Measurements from ENCODE around the gene IFI35.

The IFI35 gene

DNA sequence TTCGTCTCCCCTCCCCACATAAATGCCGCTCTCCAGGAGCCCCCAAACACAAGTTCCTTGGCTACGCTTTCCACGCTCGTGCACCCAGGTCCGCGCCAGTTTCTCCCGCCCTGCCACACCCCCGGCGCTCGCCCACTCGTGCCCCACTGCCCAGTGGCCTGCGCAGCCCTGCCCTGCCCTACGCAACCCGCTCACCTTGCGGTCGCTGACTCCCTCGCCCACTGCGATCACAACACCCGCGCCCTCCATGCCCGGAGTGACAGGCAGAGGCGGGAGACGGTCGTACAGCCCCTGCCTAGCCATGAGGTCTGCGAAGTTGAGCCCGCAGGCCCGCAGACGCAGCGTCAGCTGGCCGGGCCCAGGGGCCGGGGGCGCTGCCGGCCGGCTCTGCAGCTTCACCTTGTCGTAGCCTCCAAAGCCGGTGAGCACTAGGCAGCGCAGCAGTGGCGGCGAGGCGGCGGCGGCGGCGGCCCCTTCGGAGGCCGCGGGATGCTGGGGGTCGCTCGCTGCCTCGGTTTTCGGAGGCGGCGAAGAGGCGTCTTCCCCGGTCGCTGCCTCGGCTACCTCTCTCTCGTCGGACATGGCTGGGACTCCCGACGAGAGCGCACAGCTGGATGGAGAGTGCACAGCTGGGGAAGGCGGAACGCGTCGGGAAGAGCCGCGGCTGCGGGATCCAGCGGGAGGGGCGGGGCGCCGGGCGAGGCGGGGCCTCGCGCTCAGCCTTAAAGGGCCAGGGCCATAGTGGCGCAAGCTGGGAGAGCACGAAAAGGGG lies 15.3 kb downstream of the IFI35 start, which contains the start of gene VAT1 (continued):
- TF ChIP-seq ZNF777 (tag by site-specific recombination; IDR thresholded peaks at IDR 0.05; ENCODE audit: borderline replicate concordance) = peak; percentile 47; the same call in 1 of the 2 replicates
- TF ChIP-seq, protein P1, sequence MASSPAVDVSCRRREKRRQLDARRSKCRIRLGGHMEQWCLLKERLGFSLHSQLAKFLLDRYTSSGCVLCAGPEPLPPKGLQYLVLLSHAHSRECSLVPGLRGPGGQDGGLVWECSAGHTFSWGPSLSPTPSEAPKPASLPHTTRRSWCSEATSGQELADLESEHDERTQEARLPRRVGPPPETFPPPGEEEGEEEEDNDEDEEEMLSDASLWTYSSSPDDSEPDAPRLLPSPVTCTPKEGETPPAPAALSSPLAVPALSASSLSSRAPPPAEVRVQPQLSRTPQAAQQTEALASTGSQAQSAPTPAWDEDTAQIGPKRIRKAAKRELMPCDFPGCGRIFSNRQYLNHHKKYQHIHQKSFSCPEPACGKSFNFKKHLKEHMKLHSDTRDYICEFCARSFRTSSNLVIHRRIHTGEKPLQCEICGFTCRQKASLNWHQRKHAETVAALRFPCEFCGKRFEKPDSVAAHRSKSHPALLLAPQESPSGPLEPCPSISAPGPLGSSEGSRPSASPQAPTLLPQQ (tag by site-specific recombination; IDR thresholded peaks at IDR 0.05) = peak; percentile 53; the same call in 1 of the 2 replicates
- TF ChIP-seq KLF10 (tag by site-specific recombination; IDR thresholded peaks at IDR 0.05) = peak; percentile 94
- peak; percentile 74 for TF ChIP-seq SP2 (tag by site-specific recombination; IDR thresholded peaks at IDR 0.05)
- TF ChIP-seq, protein P2, sequence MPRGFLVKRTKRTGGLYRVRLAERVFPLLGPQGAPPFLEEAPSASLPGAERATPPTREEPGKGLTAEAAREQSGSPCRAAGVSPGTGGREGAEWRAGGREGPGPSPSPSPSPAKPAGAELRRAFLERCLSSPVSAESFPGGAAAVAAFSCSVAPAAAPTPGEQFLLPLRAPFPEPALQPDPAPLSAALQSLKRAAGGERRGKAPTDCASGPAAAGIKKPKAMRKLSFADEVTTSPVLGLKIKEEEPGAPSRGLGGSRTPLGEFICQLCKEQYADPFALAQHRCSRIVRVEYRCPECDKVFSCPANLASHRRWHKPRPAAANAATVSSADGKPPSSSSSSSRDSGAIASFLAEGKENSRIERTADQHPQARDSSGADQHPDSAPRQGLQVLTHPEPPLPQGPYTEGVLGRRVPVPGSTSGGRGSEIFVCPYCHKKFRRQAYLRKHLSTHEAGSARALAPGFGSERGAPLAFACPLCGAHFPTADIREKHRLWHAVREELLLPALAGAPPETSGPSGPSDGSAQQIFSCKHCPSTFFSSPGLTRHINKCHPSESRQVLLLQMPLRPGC (tag by site-specific recombination; IDR thresholded peaks at IDR 0.05) = peak; percentile 13; the same call in 1 of the 2 replicates
- TF ChIP-seq ZNF610 (tag by site-specific recombination; IDR thresholded peaks at IDR 0.05; ENCODE audit: borderline replicate concordance) = no peak
- no peak for TF ChIP-seq ZNF521 (tag by site-specific recombination; IDR thresholded peaks at IDR 0.05)
- TF ChIP-seq, protein P3, sequence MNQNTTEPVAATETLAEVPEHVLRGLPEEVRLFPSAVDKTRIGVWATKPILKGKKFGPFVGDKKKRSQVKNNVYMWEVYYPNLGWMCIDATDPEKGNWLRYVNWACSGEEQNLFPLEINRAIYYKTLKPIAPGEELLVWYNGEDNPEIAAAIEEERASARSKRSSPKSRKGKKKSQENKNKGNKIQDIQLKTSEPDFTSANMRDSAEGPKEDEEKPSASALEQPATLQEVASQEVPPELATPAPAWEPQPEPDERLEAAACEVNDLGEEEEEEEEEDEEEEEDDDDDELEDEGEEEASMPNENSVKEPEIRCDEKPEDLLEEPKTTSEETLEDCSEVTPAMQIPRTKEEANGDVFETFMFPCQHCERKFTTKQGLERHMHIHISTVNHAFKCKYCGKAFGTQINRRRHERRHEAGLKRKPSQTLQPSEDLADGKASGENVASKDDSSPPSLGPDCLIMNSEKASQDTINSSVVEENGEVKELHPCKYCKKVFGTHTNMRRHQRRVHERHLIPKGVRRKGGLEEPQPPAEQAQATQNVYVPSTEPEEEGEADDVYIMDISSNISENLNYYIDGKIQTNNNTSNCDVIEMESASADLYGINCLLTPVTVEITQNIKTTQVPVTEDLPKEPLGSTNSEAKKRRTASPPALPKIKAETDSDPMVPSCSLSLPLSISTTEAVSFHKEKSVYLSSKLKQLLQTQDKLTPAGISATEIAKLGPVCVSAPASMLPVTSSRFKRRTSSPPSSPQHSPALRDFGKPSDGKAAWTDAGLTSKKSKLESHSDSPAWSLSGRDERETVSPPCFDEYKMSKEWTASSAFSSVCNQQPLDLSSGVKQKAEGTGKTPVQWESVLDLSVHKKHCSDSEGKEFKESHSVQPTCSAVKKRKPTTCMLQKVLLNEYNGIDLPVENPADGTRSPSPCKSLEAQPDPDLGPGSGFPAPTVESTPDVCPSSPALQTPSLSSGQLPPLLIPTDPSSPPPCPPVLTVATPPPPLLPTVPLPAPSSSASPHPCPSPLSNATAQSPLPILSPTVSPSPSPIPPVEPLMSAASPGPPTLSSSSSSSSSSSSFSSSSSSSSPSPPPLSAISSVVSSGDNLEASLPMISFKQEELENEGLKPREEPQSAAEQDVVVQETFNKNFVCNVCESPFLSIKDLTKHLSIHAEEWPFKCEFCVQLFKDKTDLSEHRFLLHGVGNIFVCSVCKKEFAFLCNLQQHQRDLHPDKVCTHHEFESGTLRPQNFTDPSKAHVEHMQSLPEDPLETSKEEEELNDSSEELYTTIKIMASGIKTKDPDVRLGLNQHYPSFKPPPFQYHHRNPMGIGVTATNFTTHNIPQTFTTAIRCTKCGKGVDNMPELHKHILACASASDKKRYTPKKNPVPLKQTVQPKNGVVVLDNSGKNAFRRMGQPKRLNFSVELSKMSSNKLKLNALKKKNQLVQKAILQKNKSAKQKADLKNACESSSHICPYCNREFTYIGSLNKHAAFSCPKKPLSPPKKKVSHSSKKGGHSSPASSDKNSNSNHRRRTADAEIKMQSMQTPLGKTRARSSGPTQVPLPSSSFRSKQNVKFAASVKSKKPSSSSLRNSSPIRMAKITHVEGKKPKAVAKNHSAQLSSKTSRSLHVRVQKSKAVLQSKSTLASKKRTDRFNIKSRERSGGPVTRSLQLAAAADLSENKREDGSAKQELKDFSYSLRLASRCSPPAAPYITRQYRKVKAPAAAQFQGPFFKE (tag by site-specific recombination; IDR thresholded peaks at IDR 0.05; ENCODE audit: borderline replicate concordance) = no peak
- peak; percentile 59; the same call in 1 of the 2 replicates for TF ChIP-seq ZNF561 (tag by site-specific recombination; IDR thresholded peaks at IDR 0.05; ENCODE audit: borderline replicate concordance)
- no peak for TF ChIP-seq ZNF266 (tag by site-specific recombination; IDR thresholded peaks at IDR 0.05; ENCODE audit: low read depth)
- TF ChIP-seq, protein P4, sequence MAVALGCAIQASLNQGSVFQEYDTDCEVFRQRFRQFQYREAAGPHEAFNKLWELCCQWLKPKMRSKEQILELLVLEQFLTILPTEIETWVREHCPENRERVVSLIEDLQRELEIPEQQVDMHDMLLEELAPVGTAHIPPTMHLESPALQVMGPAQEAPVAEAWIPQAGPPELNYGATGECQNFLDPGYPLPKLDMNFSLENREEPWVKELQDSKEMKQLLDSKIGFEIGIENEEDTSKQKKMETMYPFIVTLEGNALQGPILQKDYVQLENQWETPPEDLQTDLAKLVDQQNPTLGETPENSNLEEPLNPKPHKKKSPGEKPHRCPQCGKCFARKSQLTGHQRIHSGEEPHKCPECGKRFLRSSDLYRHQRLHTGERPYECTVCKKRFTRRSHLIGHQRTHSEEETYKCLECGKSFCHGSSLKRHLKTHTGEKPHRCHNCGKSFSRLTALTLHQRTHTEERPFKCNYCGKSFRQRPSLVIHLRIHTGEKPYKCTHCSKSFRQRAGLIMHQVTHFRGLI (tag by site-specific recombination; IDR thresholded peaks at IDR 0.05) = no peak; the same call in 1 of the 2 replicates
- peak; percentile 66; the same call in 1 of the 2 replicates for TF ChIP-seq SP7 (tag by site-specific recombination; IDR thresholded peaks at IDR 0.05)
- TF ChIP-seq, protein P5, sequence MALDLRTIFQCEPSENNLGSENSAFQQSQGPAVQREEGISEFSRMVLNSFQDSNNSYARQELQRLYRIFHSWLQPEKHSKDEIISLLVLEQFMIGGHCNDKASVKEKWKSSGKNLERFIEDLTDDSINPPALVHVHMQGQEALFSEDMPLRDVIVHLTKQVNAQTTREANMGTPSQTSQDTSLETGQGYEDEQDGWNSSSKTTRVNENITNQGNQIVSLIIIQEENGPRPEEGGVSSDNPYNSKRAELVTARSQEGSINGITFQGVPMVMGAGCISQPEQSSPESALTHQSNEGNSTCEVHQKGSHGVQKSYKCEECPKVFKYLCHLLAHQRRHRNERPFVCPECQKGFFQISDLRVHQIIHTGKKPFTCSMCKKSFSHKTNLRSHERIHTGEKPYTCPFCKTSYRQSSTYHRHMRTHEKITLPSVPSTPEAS (tag by site-specific recombination; IDR thresholded peaks at IDR 0.05) = no peak
- 0 out of 2 replicates have a peak, but pooled peaks have one; percentile 14 for TF ChIP-seq KLF7 (tag by site-specific recombination; IDR thresholded peaks at IDR 0.05; ENCODE audit: borderline replicate concordance)
- TF ChIP-seq, protein P6, sequence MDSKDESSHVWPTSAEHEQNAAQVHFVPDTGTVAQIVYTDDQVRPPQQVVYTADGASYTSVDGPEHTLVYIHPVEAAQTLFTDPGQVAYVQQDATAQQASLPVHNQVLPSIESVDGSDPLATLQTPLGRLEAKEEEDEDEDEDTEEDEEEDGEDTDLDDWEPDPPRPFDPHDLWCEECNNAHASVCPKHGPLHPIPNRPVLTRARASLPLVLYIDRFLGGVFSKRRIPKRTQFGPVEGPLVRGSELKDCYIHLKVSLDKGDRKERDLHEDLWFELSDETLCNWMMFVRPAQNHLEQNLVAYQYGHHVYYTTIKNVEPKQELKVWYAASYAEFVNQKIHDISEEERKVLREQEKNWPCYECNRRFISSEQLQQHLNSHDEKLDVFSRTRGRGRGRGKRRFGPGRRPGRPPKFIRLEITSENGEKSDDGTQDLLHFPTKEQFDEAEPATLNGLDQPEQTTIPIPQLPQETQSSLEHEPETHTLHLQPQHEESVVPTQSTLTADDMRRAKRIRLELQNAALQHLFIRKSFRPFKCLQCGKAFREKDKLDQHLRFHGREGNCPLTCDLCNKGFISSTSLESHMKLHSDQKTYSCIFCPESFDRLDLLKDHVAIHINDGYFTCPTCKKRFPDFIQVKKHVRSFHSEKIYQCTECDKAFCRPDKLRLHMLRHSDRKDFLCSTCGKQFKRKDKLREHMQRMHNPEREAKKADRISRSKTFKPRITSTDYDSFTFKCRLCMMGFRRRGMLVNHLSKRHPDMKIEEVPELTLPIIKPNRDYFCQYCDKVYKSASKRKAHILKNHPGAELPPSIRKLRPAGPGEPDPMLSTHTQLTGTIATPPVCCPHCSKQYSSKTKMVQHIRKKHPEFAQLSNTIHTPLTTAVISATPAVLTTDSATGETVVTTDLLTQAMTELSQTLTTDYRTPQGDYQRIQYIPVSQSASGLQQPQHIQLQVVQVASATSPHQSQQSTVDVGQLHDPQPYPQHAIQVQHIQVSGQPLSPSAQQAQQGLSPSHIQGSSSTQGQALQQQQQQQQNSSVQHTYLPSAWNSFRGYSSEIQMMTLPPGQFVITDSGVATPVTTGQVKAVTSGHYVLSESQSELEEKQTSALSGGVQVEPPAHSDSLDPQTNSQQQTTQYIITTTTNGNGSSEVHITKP (tag by site-specific recombination; IDR thresholded peaks at IDR 0.05) = peak; percentile 53; the same call in 1 of the 2 replicates
- TF ChIP-seq TRIM28 (IDR thresholded peaks at IDR 0.05; ENCODE audit: borderline replicate concordance, low read length) = no peak
- TF ChIP-seq, protein P7, sequence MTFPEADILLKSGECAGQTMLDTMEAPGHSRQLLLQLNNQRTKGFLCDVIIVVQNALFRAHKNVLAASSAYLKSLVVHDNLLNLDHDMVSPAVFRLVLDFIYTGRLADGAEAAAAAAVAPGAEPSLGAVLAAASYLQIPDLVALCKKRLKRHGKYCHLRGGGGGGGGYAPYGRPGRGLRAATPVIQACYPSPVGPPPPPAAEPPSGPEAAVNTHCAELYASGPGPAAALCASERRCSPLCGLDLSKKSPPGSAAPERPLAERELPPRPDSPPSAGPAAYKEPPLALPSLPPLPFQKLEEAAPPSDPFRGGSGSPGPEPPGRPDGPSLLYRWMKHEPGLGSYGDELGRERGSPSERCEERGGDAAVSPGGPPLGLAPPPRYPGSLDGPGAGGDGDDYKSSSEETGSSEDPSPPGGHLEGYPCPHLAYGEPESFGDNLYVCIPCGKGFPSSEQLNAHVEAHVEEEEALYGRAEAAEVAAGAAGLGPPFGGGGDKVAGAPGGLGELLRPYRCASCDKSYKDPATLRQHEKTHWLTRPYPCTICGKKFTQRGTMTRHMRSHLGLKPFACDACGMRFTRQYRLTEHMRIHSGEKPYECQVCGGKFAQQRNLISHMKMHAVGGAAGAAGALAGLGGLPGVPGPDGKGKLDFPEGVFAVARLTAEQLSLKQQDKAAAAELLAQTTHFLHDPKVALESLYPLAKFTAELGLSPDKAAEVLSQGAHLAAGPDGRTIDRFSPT (tag by site-specific recombination; IDR thresholded peaks at IDR 0.05) = peak; percentile 97
- 0 out of 2 replicates have a peak, but pooled peaks have one; percentile 56 for TF ChIP-seq ZFP37 (tag by site-specific recombination; IDR thresholded peaks at IDR 0.05)

All from HEK293 (cell line).